ENCODE data around the gene CHP2.

DNA sequence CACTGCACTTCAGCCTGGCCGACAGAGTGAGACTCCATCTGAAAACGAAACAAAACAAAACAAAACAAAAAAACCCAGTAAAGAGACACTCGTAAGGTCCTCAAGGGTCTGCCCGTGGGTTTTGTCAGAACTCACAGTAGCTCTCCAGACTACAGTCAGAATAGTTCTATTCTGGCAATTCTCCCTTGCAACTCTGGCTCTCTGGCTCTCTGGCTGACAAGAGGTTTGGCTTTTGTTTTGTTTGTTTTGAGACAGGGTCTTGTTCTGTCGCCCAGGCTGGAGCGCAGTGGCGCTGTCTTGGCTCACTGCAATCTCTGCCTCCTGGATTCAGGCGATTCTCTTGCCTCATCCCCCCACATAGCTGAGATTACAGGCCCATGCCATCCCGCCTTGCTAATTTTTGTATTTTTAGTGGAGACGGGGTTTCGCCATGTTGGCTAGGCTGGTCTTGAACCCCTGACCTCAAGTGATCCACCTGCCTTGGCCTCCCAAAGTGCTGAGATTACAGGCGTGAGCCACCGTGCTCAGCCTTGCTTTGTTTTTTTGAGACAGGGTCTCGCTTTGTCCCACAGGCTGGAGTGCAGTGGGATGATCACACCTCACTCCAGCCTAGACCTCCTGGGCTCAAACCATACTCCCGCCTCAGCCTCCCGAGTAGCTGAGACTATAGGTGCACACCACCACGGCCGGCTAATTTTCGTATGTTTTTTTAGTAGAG lies 20.5 kb upstream of the CHP2 start:
- TF ChIP-seq EZH2phosphoT487 (IDR thresholded peaks at IDR 0.05; ENCODE audit: insufficient read depth, low read depth), result no peak
- no peak for TF ChIP-seq EZH2 (IDR thresholded peaks at IDR 0.05; ENCODE audit: insufficient read depth, poor library complexity, severe bottlenecking)
